AG10803 (cell line): ENCODE data around the gene HP.
A peak's percentile ranks its signal among the peaks of the same experiment; 100 is the strongest.

ENCODE experiments used
- DNase-seq: peaks from one replicate; pipeline ENCODE4 v3.0.0; 2010; ENCODE audit warnings: low read depth
- H3K4me3 ChIP-seq: 2 replicates; pipeline ENCODE4 v1.5.1; 2011; ENCODE audit warnings: mild to moderate bottlenecking, low read length, control low read depth
- CTCF ChIP-seq: conservative IDR thresholded peaks from 2 replicates; pipeline ENCODE4 v1.5.1; 2011; ENCODE audit warnings: mild to moderate bottlenecking, low read length, control low read depth, inconsistent platforms

The HP gene

GRCh38 chr16:72015124-72015523 lies 39.2 kb upstream of the HP start:
- DNase-seq, result no peak
- no peak for TF ChIP-seq CTCF
- H3K4me3 ChIP-seq, result no peak overlapping the region

GRCh38 chr16:72018470-72018869 lies 35.8 kb upstream of the HP start:
- no peak for DNase-seq
- TF ChIP-seq CTCF, result no peak
- no peak overlapping the region for H3K4me3 ChIP-seq

GRCh38 chr16:72021043-72021442 lies 33.3 kb upstream of the HP start:
- peak; percentile 21; the same call in 1 of the 2 replicates for TF ChIP-seq CTCF
- no peak for DNase-seq

GRCh38 chr16:72022127-72022526 lies 32.2 kb upstream of the HP start:
- no peak for DNase-seq
- H3K4me3 ChIP-seq, result no peak overlapping the region
- no peak for TF ChIP-seq CTCF

More at GRCh38 chr16:72021043-72021442, 33.3 kb upstream of the HP start:
- no peak overlapping the region for H3K4me3 ChIP-seq

- no peak overlapping the region for H3K4me3 ChIP-seq
- DNase-seq, result no peak
- no peak for TF ChIP-seq CTCF
Observed at GRCh38 chr16:72023962-72024361, 30.3 kb upstream of the HP start.

GRCh38 chr16:72024862-72025382 lies 29.4 kb upstream of the HP start:
- TF ChIP-seq CTCF, result no peak
- H3K4me3 ChIP-seq, result no peak overlapping the region
- DNase-seq, result no peak

- no peak for TF ChIP-seq CTCF
- no peak overlapping the region for H3K4me3 ChIP-seq
- no peak for DNase-seq
Observed at GRCh38 chr16:72025404-72026114, 28.7 kb upstream of the HP start.
